A549 (cell line): ENCODE data around the gene SMG6. TPM values are rescaled to one million over a fixed set of nuclear protein-coding genes. Genes with fewer than 3 reads are reported as not detected.

Experiments
- ATAC-seq, 2 experiments: fragments of 200-7000 bp in 1 of 2; fragments of >200 bp in 1 of 2; cut with Nextera tagmentation in 1 of 2; cut with Tn5 transposase in 1 of 2; 3 replicates each; pipeline versions ENCODE4 v1.8.0 to v1.9.1; 2018 to 2020; ENCODE audit warnings: mild to moderate bottlenecking in 1 of 2, moderate library complexity in 1 of 2
- CTCF ChIA-PET: fragments of 300-600 bp; sonication (Branson Sonifier 250); formaldehyde crosslinking; extraction: SDS; loops from one replicate; lab custom pipeline; 2021; ENCODE audit warnings: antibody characterized with exemption, inconsistent platforms; lab: Yijun Ruan, JAX
- POLR2A ChIA-PET: fragments of 350-600 bp; formaldehyde crosslinking; extraction: SDS; loops from one replicate; lab custom pipeline; 2021; ENCODE audit warnings: antibody characterized with exemption, inconsistent platforms; lab: Yijun Ruan, JAX
- DNase-seq, 2 experiments: peaks; one replicate each; pipeline versions ENCODE4 v3.0.0 to v3.0.0-alpha.2; 2011 to 2016; ENCODE audit warnings: low read depth in 1 of 2, low spot score in 1 of 2
- FAIRE-seq: peaks from 2 replicates; lab custom pipeline; 2011; peaks lifted over from hg19 to GRCh38; lab: Jason Lieb, UNC
- H3K27ac ChIP-seq, 2 experiments: fragments of >200 bp; sonication (Bioruptor Twin); formaldehyde crosslinking; 3 replicates each; pipeline ENCODE4 v1.5.1; 2016 to 2017
- H3K4me1 ChIP-seq: fragments of >200 bp; sonication (Bioruptor Twin); formaldehyde crosslinking; 3 replicates; pipeline ENCODE4 v1.6.1; 2016
- H3K4me2 ChIP-seq: fragments of >200 bp; sonication (Bioruptor Twin); formaldehyde crosslinking; 3 replicates; pipeline ENCODE4 v1.6.1; 2016
- H3K4me3 ChIP-seq: fragments of >200 bp; sonication (Bioruptor Twin); formaldehyde crosslinking; 3 replicates; pipeline ENCODE4 v1.5.1; 2016
- H3K9me3 ChIP-seq: fragments of >200 bp; sonication (Bioruptor Twin); formaldehyde crosslinking; 3 replicates; pipeline ENCODE4 v1.6.1; 2016
- BHLHE40 ChIP-seq: IDR thresholded peaks from 2 replicates; pipeline ENCODE4 v1.6.1; 2012; ENCODE audit warnings: low read depth, low read length, inconsistent platforms
- CBX8 ChIP-seq: fragments of 200-600 bp; sonication (generic); IDR thresholded peaks from 2 replicates; pipeline ENCODE4 v1.6.1; 2016
- CEBPB ChIP-seq, 2 experiments: fragments of >200 bp in 1 of 2; sonication (Bioruptor Twin) in 1 of 2; formaldehyde crosslinking in 1 of 2; IDR thresholded peaks; 2 replicates each; pipeline ENCODE4 v1.6.1; 2012 to 2016
- EHMT2 ChIP-seq: fragments of 200-600 bp; sonication (generic); IDR thresholded peaks from 2 replicates; pipeline ENCODE4 v1.6.1; 2016; ENCODE audit warnings: antibody characterized with exemption, low read depth, mild to moderate bottlenecking, moderate library complexity
- EP300 ChIP-seq, 2 experiments: fragments of >200 bp; sonication (Bioruptor Twin); formaldehyde crosslinking; IDR thresholded peaks; 2 replicates in 1 of 2; 3 replicates in 1 of 2; pipeline ENCODE4 v1.6.1; 2016 to 2017
- ESRRA ChIP-seq: fragments of 150-350 bp; IDR thresholded peaks from 2 replicates; pipeline ENCODE4 v1.6.1; 2014; ENCODE audit warnings: mild to moderate bottlenecking, low read length, borderline replicate concordance
- FOSB ChIP-seq: fragments of 250-450 bp; sonication (Bioruptor Pico); IDR thresholded peaks from 2 replicates; pipeline ENCODE4 v1.5.0; 2020; ENCODE audit warnings: mild to moderate bottlenecking, moderate library complexity
- FOXS1 ChIP-seq: fragments of 250-450 bp; sonication (Bioruptor Pico); IDR thresholded peaks from 2 replicates; pipeline ENCODE4 v1.5.0; 2020; ENCODE audit warnings: mild to moderate bottlenecking, moderate library complexity
- GATA3 ChIP-seq: IDR thresholded peaks from 2 replicates; pipeline ENCODE4 v1.6.1; 2012; ENCODE audit warnings: borderline replicate concordance
- HOXB5 ChIP-seq: fragments of 250-450 bp; sonication (Bioruptor Pico); IDR thresholded peaks from 2 replicates; pipeline ENCODE4 v1.5.0; 2020; ENCODE audit warnings: mild to moderate bottlenecking, moderate library complexity
- KDM1A ChIP-seq: fragments of 200-600 bp; sonication (generic); IDR thresholded peaks from 2 replicates; pipeline ENCODE4 v1.6.1; 2016; ENCODE audit warnings: low read depth, mild to moderate bottlenecking
- MYC ChIP-seq: IDR thresholded peaks from 2 replicates; pipeline ENCODE4 v1.6.1; 2012; ENCODE audit warnings: mild to moderate bottlenecking, inconsistent platforms, low read length, improper control_type of control experiment, borderline replicate concordance
- NR3C1 ChIP-seq: fragments of >200 bp; sonication (Bioruptor Twin); formaldehyde crosslinking; IDR thresholded peaks from 3 replicates; pipeline ENCODE4 v1.6.1; 2017
- RAD21 ChIP-seq, 2 experiments: fragments of >200 bp in 1 of 2; sonication (Bioruptor Twin) in 1 of 2; formaldehyde crosslinking in 1 of 2; IDR thresholded peaks in 1 of 2; conservative IDR thresholded peaks in 1 of 2; 2 replicates in 1 of 2; 3 replicates in 1 of 2; pipeline ENCODE4 v1.6.1; 2012 to 2018; ENCODE audit warnings: inconsistent platforms in 1 of 2
- RARB ChIP-seq: fragments of 250-450 bp; sonication (Bioruptor Pico); IDR thresholded peaks from 2 replicates; pipeline ENCODE4 v1.8.0; 2021; ENCODE audit warnings: mild to moderate bottlenecking, moderate library complexity
- RCOR1 ChIP-seq: fragments of 150-350 bp; IDR thresholded peaks from 2 replicates; pipeline ENCODE4 v1.6.1; 2014; ENCODE audit warnings: antibody characterized with exemption, low read length, low read depth
- RFX5 ChIP-seq: fragments of 450-650 bp; IDR thresholded peaks from 2 replicates; pipeline ENCODE4 v1.7.1; 2014; ENCODE audit warnings: antibody characterized with exemption, mild to moderate bottlenecking, moderate library complexity
- SMC3 ChIP-seq: fragments of >200 bp; sonication (Bioruptor Twin); formaldehyde crosslinking; IDR thresholded peaks from 3 replicates; pipeline ENCODE4 v1.6.1; 2018; ENCODE audit warnings: inconsistent platforms
- SREBF2 ChIP-seq: fragments of 450-650 bp; IDR thresholded peaks from 2 replicates; pipeline ENCODE4 v1.6.1; 2014; ENCODE audit warnings: mild to moderate bottlenecking, moderate library complexity
- ZC3H11A ChIP-seq: fragments of 450-650 bp; IDR thresholded peaks from 2 replicates; pipeline ENCODE4 v1.6.1; 2014; ENCODE audit warnings: antibody characterized with exemption, mild to moderate bottlenecking
- ZSCAN20 ChIP-seq: fragments of 250-450 bp; sonication (Bioruptor Pico); IDR thresholded peaks from 2 replicates; pipeline ENCODE4 v1.8.0; 2022; ENCODE audit warnings: mild to moderate bottlenecking, moderate library complexity
- WGBS: methylation state at CpG from one replicate; pipeline ENCODE4 v1.1.6; 2017; ENCODE audit errors: missing lambda C conversion rate; 5-methylcytosine and 5-hydroxymethylcytosine counted together
- polyA plus RNA-seq, 4 experiments: library from polyadenylated mRNA; depleted of rRNA in 3 of 4; stranded (reverse); fragments of >200 nt; fragmentation: RNase III in 1 of 4; extraction: RNeasy Plus Mini Kit Qiagen cat#74134 plus additional on column Dnase treatment in 1 of 4; gene quantifications; 2 replicates in 3 of 4; 3 replicates in 1 of 4; pipeline ENCODE4 v1.2.3, GENCODE V29; 2011 to 2017
- TF ChIP-seq, protein P1 (sequence below): fragments of 450-650 bp; IDR thresholded peaks from 2 replicates; pipeline ENCODE4 v1.6.1; 2014; ENCODE audit warnings: antibody characterized with exemption
- TF ChIP-seq, protein P2 (sequence below): fragments of 250-450 bp; sonication (Bioruptor Pico); IDR thresholded peaks from 2 replicates; pipeline ENCODE4 v1.5.0; 2021; ENCODE audit warnings: mild to moderate bottlenecking, moderate library complexity, borderline replicate concordance
- TF ChIP-seq, protein P3 (sequence below): fragments of >200 bp; sonication (Bioruptor Twin); formaldehyde crosslinking; IDR thresholded peaks from 3 replicates; pipeline ENCODE4 v1.5.1; 2016
- TF ChIP-seq, protein P4 (sequence below): fragments of 250-450 bp; sonication (Bioruptor Pico); IDR thresholded peaks from 2 replicates; pipeline ENCODE4 v1.5.0; 2020; ENCODE audit warnings: low read depth, mild to moderate bottlenecking, moderate library complexity
- TF ChIP-seq, protein P5 (sequence below): IDR thresholded peaks from 2 replicates; pipeline ENCODE4 v1.6.1; 2012; ENCODE audit warnings: low read depth, borderline replicate concordance
- TF ChIP-seq, protein P6 (sequence below): fragments of >200 bp; sonication (Bioruptor Twin); formaldehyde crosslinking; IDR thresholded peaks from 2 replicates; pipeline ENCODE4 v1.6.1; 2016

Gene SMG6
- polyA plus RNA-seq, 2 of the 4 experiments (the other 2 are of a cell fraction): 4.7 to 17.0 TPM

DNA sequence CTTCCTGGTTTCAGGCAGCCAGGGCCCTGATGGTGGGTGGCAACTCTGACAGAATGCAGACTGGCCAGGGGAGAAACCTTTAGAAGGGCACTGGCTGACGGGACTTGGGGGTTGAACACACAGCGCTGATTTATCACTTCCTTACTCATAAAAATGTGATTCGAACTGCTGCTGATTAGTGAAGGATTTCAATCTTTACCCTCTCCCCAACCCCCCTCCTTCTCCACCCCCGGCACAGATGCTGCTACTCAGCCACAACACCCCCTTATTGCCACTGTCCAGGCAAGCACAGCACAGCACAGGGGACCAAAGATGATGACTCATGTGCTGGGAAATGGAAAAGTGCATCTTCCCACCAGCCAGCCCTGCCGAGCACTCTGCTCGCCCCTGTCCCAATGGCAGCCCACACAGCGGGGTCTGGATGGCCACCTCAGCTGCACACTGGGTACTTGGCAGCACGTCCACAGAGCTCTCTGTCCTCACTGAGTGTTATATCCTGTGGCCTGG lies 70.1 kb downstream of the SMG6 start:
- no peak overlapping the region for H3K4me2 ChIP-seq
- WGBS: 90% methylated on average over 8 of the region's 8 CpGs

DNA sequence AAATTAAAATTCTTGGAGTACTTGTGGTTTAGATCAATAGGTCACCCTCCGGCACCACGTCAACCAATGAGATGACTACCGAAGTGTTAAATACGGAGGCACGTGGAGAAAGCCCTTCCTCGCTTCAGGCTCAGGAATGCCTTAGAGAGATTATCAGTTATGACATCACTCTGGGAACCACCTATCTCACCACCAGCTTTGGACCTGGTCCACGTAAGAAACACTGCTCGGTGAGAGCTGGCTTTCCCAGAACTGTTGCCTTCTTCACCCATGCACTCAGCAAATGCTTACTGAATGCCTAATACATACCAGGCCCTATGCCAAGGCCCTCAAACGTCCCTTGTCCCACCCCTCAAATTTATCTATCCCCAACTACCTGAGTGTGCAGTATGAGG lies 71.3 kb downstream of the SMG6 start:
- DNase-seq: no peak
- TF ChIP-seq ZSCAN20 (CRISPR knock-in tag) (no peak), KDM1A (no peak), ZC3H11A (no peak), EHMT2 (no peak), NR3C1 (no peak), HOXB5 (CRISPR knock-in tag) (no peak), ESRRA (no peak), SMC3 (no peak), EP300 (IDR thresholded peaks at IDR 0.05) (no peak), RARB (no peak), GATA3 (no peak), MYC (no peak)
- TF ChIP-seq, protein P1, sequence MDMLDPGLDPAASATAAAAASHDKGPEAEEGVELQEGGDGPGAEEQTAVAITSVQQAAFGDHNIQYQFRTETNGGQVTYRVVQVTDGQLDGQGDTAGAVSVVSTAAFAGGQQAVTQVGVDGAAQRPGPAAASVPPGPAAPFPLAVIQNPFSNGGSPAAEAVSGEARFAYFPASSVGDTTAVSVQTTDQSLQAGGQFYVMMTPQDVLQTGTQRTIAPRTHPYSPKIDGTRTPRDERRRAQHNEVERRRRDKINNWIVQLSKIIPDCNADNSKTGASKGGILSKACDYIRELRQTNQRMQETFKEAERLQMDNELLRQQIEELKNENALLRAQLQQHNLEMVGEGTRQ: no peak
- TF ChIP-seq, protein P2, sequence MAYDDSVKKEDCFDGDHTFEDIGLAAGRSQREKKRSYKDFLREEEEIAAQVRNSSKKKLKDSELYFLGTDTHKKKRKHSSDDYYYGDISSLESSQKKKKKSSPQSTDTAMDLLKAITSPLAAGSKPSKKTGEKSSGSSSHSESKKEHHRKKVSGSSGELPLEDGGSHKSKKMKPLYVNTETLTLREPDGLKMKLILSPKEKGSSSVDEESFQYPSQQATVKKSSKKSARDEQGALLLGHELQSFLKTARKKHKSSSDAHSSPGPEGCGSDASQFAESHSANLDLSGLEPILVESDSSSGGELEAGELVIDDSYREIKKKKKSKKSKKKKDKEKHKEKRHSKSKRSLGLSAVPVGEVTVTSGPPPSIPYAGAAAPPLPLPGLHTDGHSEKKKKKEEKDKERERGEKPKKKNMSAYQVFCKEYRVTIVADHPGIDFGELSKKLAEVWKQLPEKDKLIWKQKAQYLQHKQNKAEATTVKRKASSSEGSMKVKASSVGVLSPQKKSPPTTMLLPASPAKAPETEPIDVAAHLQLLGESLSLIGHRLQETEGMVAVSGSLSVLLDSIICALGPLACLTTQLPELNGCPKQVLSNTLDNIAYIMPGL (CRISPR knock-in tag): no peak
- TF ChIP-seq, protein P3, sequence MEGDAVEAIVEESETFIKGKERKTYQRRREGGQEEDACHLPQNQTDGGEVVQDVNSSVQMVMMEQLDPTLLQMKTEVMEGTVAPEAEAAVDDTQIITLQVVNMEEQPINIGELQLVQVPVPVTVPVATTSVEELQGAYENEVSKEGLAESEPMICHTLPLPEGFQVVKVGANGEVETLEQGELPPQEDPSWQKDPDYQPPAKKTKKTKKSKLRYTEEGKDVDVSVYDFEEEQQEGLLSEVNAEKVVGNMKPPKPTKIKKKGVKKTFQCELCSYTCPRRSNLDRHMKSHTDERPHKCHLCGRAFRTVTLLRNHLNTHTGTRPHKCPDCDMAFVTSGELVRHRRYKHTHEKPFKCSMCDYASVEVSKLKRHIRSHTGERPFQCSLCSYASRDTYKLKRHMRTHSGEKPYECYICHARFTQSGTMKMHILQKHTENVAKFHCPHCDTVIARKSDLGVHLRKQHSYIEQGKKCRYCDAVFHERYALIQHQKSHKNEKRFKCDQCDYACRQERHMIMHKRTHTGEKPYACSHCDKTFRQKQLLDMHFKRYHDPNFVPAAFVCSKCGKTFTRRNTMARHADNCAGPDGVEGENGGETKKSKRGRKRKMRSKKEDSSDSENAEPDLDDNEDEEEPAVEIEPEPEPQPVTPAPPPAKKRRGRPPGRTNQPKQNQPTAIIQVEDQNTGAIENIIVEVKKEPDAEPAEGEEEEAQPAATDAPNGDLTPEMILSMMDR: no peak
- TF ChIP-seq, protein P4, sequence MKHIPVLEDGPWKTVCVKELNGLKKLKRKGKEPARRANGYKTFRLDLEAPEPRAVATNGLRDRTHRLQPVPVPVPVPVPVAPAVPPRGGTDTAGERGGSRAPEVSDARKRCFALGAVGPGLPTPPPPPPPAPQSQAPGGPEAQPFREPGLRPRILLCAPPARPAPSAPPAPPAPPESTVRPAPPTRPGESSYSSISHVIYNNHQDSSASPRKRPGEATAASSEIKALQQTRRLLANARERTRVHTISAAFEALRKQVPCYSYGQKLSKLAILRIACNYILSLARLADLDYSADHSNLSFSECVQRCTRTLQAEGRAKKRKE (CRISPR knock-in tag): no peak
- ChIA-PET CTCF (interaction anchor here (1.1 to 9.1 kb wide), 16 partner anchors 8 to 207 kb away, joined by 3 to 117 read pairs (median 6); partner anchors contain the start of genes HIC1 and RTN4RL1), POLR2A (interaction anchor here (0.7 kb wide), 1 partner anchor 174 kb away, joined by 3 read pairs; no protein-coding TSS in a partner anchor)
- FAIRE-seq: no peak
- Histone ChIP-seq H3K27ac (no peak overlapping the region), H3K9me3 (no peaks in the 10 kb centered on the region), H3K4me1 (no peaks in the 10 kb centered on the region), H3K4me2 (no peak overlapping the region), H3K4me3 (no peak overlapping the region)
- 78% methylated on average over 9 of the region's 9 CpGs for WGBS
- peak in 1 of 2 experiments; percentile 14; a peak in 1 of 6 replicates for ATAC-seq

More for the DNA sequence above, 70.1 kb downstream of the SMG6 start:
- FAIRE-seq (no peak), ATAC-seq (no peak), DNase-seq (no peak)
- Histone ChIP-seq H3K9me3 (no peaks in the 10 kb centered on the region), H3K4me1 (no peaks in the 10 kb centered on the region), H3K27ac (no peak overlapping the region), H3K4me3 (no peak overlapping the region)
- POLR2A ChIA-PET: no interaction called here
- TF ChIP-seq, protein P5, sequence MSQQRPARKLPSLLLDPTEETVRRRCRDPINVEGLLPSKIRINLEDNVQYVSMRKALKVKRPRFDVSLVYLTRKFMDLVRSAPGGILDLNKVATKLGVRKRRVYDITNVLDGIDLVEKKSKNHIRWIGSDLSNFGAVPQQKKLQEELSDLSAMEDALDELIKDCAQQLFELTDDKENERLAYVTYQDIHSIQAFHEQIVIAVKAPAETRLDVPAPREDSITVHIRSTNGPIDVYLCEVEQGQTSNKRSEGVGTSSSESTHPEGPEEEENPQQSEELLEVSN: no peak
- TF ChIP-seq, protein P2 (CRISPR knock-in tag): no peak
- no peak for TF ChIP-seq SREBF2
- TF ChIP-seq RAD21 (conservative IDR thresholded peaks at IDR 0.05 in 1 of 2, IDR thresholded peaks at IDR 0.05 in 1 of 2): no peak
- TF ChIP-seq HOXB5 (CRISPR knock-in tag): no peak
- no peak for TF ChIP-seq BHLHE40
- no peak for TF ChIP-seq FOXS1 (CRISPR knock-in tag)
- no peak for TF ChIP-seq RFX5
- no peak for TF ChIP-seq RCOR1
- TF ChIP-seq, protein P6, sequence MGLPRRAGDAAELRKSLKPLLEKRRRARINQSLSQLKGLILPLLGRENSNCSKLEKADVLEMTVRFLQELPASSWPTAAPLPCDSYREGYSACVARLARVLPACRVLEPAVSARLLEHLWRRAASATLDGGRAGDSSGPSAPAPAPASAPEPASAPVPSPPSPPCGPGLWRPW: no peak
- no peak for TF ChIP-seq CEBPB (IDR thresholded peaks at IDR 0.05)
- TF ChIP-seq CBX8: no peak
- no peak for TF ChIP-seq EP300 (IDR thresholded peaks at IDR 0.05)
- TF ChIP-seq NR3C1: no peak
- TF ChIP-seq FOSB (CRISPR knock-in tag): no peak
- no peak for TF ChIP-seq RARB
- TF ChIP-seq GATA3: no peak
- CTCF ChIA-PET: interaction anchor here (0.5 to 9.1 kb wide), 4 partner anchors 11 to 178 kb away, joined by 3 to 117 read pairs (median 23); partner anchors contain the start of gene HIC1
